ENCODE data around the gene RAB31.
A peak's percentile ranks its signal among the peaks of the same experiment; 100 is the strongest.
"Not testable (repeated sequence)": the region's sequence is repeated elsewhere in the genome, so short reads cannot be mapped to it uniquely, and the experiment has no call there.

The RAB31 gene

GRCh38 chr18:9887992-9888391 is 179.9 kb downstream of the RAB31 start:
- in situ Hi-C loops (cut with HindIII; ENCODE audit: low pct_unique_long_range_greater_than_20kb, low sequenced_read_pairs) = no loop called here
- DNase-seq (ENCODE audit: low read depth in 1 of 2, low spot score in 1 of 2) = no peak
- TF ChIP-seq JUND (IDR thresholded peaks at IDR 0.05; ENCODE audit: low read depth) = no peak

- in situ Hi-C loops (cut with HindIII; ENCODE audit: low pct_unique_long_range_greater_than_20kb, low sequenced_read_pairs) = no loop called here
- no peak for TF ChIP-seq JUND (IDR thresholded peaks at IDR 0.05; ENCODE audit: low read depth)
- no peak for DNase-seq (ENCODE audit: low read depth in 1 of 2, low spot score in 1 of 2)
These were observed 182.1 kb downstream of the RAB31 start for GRCh38 chr18:9890196-9890595.

- DNase-seq (ENCODE audit: low read depth in 1 of 2, low spot score in 1 of 2) = no peak
- no peak for TF ChIP-seq JUND (IDR thresholded peaks at IDR 0.05; ENCODE audit: low read depth)
- in situ Hi-C loops (cut with HindIII; ENCODE audit: low pct_unique_long_range_greater_than_20kb, low sequenced_read_pairs) = no loop called here
These were observed 182.9 kb downstream of the RAB31 start for GRCh38 chr18:9890957-9891356.

- DNase-seq (ENCODE audit: low read depth in 1 of 2, low spot score in 1 of 2); in situ Hi-C loops (cut with HindIII; ENCODE audit: low pct_unique_long_range_greater_than_20kb, low sequenced_read_pairs): not testable (repeated sequence)
These were observed 183.4 kb downstream of the RAB31 start for GRCh38 chr18:9891515-9891914.

GRCh38 chr18:9894454-9895068 is 186.5 kb downstream of the RAB31 start:
- no peak for TF ChIP-seq JUND (IDR thresholded peaks at IDR 0.05; ENCODE audit: low read depth)
- DNase-seq (ENCODE audit: low read depth in 1 of 2, low spot score in 1 of 2) = no peak
- in situ Hi-C loops (cut with HindIII; ENCODE audit: low pct_unique_long_range_greater_than_20kb, low sequenced_read_pairs) = no loop called here

- no peak for DNase-seq (ENCODE audit: low read depth in 1 of 2, low spot score in 1 of 2)
- no peak for TF ChIP-seq JUND (IDR thresholded peaks at IDR 0.05; ENCODE audit: low read depth)
- in situ Hi-C loops (cut with HindIII; ENCODE audit: low pct_unique_long_range_greater_than_20kb, low sequenced_read_pairs) = no loop called here
These were observed 189.0 kb downstream of the RAB31 start for GRCh38 chr18:9897129-9897528.

- in situ Hi-C loops (cut with HindIII; ENCODE audit: low pct_unique_long_range_greater_than_20kb, low sequenced_read_pairs) = not testable (repeated sequence)
These were observed 189.7 kb downstream of the RAB31 start for GRCh38 chr18:9897787-9898291.

GRCh38 chr18:9898792-9899549 is 190.9 kb downstream of the RAB31 start:
- TF ChIP-seq JUND (IDR thresholded peaks at IDR 0.05; ENCODE audit: low read depth) = no peak
- DNase-seq (ENCODE audit: low read depth in 1 of 2, low spot score in 1 of 2) = peak in 1 of 2 experiments; percentile 38
- in situ Hi-C loops (cut with HindIII; ENCODE audit: low pct_unique_long_range_greater_than_20kb, low sequenced_read_pairs) = no loop called here

More at GRCh38 chr18:9897787-9898291, 189.7 kb downstream of the RAB31 start:
- DNase-seq (ENCODE audit: low read depth in 1 of 2, low spot score in 1 of 2) = not testable (repeated sequence)

GRCh38 chr18:9899550-9899930 is 191.4 kb downstream of the RAB31 start:
- in situ Hi-C loops (cut with HindIII; ENCODE audit: low pct_unique_long_range_greater_than_20kb, low sequenced_read_pairs); DNase-seq (ENCODE audit: low read depth in 1 of 2, low spot score in 1 of 2): not testable (repeated sequence)

GRCh38 chr18:9900699-9901098 is 192.6 kb downstream of the RAB31 start:
- in situ Hi-C loops (cut with HindIII; ENCODE audit: low pct_unique_long_range_greater_than_20kb, low sequenced_read_pairs) = no loop called here
- no peak for TF ChIP-seq JUND (IDR thresholded peaks at IDR 0.05; ENCODE audit: low read depth)
- no peak for DNase-seq (ENCODE audit: low read depth in 1 of 2, low spot score in 1 of 2)

- in situ Hi-C loops (cut with HindIII; ENCODE audit: low pct_unique_long_range_greater_than_20kb, low sequenced_read_pairs) = no loop called here
- no peak for TF ChIP-seq JUND (IDR thresholded peaks at IDR 0.05; ENCODE audit: low read depth)
- no peak for DNase-seq (ENCODE audit: low read depth in 1 of 2, low spot score in 1 of 2)
These were observed 193.3 kb downstream of the RAB31 start for GRCh38 chr18:9901377-9901776.

- in situ Hi-C loops (cut with HindIII; ENCODE audit: low pct_unique_long_range_greater_than_20kb, low sequenced_read_pairs); DNase-seq (ENCODE audit: low read depth in 1 of 2, low spot score in 1 of 2): not testable (repeated sequence)
These were observed 194.2 kb downstream of the RAB31 start for GRCh38 chr18:9902264-9902663.

- DNase-seq (ENCODE audit: low read depth in 1 of 2, low spot score in 1 of 2) = no peak
- no peak for TF ChIP-seq JUND (IDR thresholded peaks at IDR 0.05; ENCODE audit: low read depth)
- in situ Hi-C loops (cut with HindIII; ENCODE audit: low pct_unique_long_range_greater_than_20kb, low sequenced_read_pairs) = no loop called here
These were observed 194.7 kb downstream of the RAB31 start for GRCh38 chr18:9902832-9903231.
